ENCODE results near the gene FOXN3.

The FOXN3 gene

DNA sequence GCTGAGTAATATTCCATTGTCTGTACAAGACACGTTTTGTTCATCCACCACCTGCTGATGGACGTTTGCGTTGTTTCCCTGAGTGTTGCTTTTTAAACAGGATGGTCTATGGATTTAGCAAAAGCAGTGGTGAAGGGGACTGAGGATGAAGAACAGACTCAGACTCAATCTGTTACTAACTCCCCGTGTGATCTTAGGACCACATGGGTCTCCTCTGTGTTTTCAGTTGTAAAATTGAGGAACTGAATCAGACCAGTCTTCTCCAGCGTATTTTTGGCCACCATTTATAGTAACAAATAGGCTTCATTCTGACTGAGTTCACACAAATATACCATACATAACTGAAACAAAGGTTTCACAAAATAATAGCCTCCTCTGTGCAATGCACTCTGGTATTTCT lies 85.6 kb downstream of the FOXN3 start:
- DNase-seq (ENCODE audit: low spot score): no peak

DNA sequence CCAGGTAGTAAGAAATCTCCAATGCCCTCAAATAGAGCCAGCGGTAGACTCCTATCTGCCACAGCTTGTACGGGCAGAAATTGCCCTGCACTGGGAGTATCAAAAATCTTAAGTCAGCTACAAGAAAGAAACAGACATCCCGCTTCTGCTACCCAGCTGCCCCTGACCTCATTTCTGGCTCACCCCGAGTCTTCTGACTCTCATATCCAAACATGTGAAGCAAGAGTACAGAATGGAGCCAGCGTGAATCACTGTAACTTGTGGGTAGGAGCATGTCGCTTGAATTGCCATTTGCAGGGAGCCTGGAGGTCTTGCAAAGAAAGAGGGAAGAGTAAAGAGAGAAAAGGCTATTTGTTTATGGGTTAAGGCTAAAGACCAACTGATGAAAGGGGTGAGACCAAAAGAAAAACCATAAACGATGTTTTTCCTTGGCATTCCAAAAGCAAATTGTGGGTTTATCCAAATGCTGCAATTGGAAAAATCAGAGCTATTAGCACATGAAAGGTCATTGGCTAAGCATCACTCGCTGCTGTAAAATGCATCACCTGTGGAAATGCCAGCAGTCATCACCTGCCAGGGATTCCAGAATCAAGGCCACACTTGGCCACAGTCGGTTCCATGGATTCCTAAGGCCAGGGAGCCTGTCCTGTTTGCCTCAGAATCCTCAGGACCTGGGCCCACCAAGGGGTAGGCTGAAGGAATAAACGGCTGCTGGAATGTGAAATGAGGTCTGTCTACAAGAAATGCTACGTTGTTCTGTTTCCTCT lies 86.6 kb downstream of the FOXN3 start:
- no peak for DNase-seq (ENCODE audit: low spot score)

DNA sequence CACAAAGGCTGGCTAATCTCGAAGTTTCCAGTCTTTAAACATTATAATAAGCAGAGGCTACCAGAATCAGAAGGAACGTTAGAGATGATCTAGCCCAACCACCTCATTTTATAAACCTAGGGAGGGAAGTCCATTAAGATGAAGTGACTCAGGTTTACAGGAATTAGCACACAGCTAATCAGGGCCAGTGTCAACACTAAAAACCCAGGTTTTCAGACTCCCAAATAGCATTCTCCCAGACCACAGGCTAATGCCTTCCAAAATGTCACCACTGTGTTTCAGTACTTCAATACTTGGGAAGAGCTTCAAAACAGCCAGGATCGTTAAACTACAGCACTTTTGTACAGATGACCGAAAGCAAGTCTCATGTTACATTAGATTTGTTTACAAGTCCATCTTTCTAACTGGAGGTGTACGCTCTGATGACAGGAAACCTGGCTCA lies 89.2 kb downstream of the FOXN3 start:
- no peak for DNase-seq (ENCODE audit: low spot score)

DNA sequence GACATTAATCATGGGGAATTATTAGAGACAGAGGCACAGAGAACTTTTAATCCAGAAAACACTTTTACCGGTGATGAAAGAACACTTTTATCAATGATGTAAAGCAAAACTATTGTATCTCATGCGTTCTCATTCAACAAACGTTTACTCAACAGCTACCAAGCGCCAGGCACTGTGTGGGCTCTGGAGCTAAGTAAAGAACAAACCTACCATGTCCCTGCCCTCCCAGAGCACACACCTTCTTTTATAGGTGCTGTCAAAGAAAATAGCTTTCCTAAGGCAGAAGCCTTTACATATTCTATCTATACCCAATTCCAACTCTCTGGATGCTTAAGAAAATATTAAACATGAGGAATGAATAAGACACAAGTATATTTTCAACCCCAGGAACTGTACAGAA lies 91.1 kb downstream of the FOXN3 start:
- DNase-seq (ENCODE audit: low spot score): no peak

DNA sequence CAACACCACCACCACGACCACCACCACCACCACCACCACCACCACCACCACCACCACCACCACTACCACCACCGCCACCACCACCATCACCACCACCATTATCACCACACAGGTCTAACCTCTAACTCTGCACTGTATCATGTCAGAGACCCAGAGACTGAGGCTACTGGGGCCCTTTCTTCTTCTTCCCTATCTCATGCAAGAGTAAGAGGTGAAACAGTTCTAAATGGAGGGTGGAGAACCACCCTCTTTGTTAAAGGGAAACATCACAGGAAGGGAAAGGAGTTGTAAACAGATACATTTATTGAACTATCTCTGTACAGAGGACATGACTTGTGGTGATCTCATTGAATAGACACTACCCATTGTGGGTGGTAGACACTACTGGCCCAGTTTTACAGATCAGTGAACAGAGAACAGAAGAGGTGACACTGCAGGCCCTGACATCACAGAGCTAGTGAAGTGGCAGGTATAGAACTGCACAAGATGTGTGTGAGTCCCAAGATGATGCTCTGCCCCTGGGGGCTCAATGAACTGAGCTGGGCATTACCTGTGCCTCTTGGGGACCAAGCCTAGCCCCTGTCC lies 91.6 kb downstream of the FOXN3 start:
- DNase-seq (ENCODE audit: low spot score): no peak

DNA sequence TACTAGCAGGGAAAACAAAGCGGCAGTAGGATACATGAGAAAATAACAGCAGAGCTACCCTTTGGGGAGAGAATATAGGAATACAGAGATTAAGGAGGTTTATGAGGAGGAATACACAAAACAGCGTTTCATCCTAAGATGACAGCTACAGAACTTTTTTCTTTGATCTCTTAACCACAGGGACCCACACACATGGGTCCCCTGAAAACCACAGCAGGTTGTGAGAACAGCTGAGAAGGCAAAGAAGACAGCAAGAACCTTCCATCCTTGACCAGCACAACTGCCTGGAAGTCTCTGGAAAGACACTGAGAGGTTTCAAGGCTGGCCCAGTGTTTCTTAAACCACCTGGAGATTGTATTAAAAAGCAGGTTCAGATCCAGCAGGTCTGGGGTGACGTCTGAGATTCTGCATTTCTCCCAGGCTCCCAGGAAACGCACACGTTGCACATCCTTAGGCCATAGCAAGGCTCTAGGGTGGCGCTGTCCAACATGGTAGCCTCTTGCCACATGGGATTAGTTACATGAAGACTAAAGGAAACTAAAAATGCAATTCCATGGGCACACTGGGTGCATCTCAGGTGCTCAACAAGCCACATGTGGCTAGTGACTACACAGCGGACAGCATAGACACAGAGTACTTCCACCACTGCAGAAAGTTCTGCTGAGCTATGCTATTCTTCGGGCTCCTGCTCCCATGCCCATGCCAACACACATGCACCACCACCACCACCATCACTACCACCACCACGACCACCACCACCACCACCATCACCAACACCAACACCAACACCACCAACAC lies 92.3 kb downstream of the FOXN3 start:
- no peak for DNase-seq (ENCODE audit: low spot score)

DNA sequence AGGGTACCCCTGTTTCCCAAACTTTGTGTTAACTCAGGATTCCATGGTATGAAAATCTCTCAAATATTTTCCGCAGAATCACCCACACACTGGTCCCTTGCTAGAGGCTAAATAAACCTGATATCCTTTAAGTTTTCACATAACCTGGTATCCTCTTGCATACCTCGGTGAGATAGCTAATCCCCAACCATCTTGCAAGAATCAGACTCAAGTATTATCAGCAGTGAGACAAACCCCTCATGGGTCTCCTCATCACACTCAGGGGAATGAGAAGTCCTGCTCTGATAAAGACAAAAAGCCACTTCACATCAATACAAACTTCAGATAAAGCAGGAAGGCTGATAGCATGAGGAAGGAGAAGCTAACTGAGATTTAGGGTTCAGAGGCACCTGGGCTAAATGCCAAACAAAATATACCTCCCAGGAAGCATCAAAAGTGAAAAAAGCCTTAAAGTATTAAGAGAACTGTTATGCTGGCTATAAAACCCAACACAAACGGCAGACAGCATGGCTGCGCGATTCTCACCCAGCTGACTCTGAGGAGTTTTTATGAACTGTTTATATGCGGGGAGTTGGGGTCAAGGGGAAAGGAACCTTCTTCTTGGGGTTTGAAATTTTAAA lies 96.5 kb downstream of the FOXN3 start:
- DNase-seq (ENCODE audit: low spot score): no peak

DNA sequence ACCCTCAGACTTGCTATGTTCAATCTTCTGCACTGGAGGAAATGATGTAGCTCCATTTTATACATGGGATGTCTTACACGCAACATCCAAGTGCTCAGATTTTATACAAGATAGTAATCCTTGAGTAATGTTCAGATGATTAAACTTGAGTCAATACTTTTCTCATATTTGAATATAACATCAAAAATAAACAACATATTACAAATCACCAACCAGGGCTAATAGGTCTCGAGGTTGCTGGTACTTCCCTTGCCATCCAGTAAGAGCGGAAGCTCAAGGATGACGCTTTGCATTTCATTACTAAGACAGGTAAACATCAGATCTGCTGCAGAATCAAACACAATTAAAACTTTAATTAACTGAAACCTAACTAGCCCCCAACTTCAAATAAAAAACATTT lies 97.3 kb downstream of the FOXN3 start:
- DNase-seq (ENCODE audit: low spot score): no peak

DNA sequence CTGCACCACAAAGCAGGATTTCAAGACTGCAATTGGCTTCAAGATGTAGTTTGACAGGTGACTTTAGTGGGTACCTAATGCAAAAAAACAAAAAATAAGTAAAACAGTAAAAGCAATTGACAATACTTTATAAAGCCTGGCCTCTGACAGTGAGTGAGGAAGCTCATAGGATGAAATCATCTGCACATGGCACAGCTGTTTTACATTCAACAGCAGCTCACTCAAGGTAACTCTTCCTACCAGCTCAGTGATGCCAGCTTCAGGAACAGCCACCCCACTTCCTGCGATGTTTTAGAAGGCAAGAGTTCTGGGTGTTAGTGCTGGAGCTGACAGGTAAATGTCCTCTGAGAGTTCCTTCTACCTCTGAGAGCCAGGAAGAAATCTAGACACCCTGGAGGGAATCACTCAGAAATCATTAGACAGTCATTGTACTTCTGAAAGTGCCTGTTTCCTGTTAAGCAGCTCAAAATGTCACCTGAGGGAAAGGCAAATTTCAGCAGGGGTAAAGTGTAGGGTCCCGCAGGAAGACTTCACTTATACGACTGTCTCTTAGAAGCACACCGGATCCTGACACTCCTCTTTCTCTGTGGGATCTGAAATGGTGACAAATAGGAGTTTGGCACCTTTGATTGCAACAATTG lies 99.9 kb downstream of the FOXN3 start:
- DNase-seq (ENCODE audit: low spot score): no peak

DNA sequence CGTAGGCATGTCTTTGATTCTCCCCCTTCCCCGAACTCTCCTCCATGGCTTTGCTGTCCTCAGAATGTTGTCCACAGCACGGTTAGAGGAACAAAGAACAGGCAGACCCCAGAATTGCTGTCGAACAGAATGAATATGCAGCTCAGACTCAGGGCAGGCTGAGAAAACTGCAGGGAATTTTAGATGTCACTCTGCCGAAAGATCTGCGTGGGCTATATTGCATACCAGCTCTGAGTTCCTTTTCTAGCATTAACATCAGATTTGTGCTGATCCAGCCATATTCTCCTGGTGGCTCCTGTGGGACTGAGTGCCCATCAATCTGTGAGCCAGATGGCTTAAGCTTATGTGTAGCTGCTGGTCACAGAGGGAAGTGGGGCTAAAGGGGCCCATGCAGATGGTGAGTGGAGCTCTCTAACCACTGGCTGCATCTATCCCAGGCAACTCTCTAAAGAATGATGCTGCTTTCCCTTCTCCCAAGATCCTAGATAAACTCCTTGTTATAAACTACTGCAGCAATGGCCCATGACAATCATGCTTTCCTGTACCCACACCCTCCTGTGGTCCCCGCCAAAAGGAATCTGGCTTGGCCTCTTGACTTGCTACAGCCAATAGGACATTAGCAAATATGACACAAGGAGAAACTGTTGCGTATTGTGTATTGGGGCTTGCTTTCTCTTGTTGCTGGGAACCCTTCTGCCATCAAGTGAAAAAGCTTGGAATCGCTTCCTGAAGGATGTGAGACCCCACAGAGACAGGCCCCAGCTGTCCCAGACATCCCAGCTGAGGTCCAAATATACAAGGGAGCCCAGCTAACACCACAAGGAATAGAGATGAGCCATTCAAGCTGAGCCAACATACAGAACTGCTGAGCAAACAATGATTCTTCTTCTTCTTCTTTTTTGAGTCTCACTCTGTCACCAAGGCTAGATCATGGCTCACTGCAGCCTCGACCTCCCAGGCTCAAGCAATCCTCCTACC lies 101.3 kb downstream of the FOXN3 start:
- DNase-seq (ENCODE audit: low spot score): peak; percentile 59

DNA sequence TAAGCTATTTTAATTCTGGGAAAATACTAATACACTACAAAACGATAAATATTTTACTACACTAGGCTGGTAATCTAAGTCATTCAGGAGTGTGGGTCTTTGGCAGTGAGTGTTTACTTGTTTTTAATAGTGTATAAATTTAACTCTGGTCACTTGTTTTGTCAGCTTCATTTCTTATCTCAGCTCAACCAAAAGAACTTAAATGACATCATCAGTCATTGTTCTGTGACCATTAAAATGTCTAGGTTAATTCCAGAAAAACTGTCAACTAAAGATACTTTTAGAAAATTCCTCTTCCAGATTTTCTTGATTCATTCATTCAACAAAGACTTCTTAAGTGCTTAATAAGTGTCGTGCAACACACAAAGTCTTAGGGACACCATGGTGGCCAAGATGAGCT lies 102.8 kb downstream of the FOXN3 start:
- no peak for DNase-seq (ENCODE audit: low spot score)

DNA sequence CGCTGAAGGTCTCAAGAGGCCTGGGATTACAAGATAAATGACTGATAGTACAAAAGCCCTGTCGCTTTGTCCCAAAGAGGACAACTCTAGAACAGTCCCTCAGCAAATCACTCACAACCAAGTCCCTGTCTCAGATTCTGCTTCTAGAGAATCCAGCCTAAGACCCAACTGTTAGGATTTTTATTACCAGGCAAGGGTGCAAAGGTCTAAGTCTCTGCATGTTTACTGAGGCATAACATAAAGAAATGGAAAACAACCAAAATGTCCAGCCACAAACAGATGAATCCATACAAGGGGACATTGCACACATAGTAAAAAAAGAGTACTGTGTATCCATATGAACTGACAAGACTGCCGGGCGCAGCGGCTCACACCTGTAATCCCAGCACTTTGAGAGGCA lies 104.1 kb downstream of the FOXN3 start:
- no peak for DNase-seq (ENCODE audit: low spot score)

DNA sequence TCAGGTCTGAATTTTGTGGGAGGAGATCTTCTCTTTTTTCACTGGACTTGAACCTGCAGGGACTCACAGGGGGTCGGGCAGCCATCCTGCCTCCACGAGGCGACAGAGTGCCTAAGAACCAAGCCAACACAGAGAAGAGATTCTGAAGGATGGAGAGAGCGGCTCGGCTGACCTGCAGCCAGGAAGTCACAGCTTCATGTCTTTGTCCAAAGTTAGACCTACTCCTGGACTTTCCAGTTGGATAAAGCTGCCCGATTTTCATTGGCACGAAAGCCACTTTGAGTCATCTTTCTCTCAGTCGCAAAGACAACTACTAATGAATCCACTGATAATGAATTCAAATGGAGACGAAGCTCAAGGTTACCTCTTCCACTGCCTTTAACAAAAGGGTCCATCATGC lies 106.8 kb downstream of the FOXN3 start:
- DNase-seq (ENCODE audit: low spot score): no peak

DNA sequence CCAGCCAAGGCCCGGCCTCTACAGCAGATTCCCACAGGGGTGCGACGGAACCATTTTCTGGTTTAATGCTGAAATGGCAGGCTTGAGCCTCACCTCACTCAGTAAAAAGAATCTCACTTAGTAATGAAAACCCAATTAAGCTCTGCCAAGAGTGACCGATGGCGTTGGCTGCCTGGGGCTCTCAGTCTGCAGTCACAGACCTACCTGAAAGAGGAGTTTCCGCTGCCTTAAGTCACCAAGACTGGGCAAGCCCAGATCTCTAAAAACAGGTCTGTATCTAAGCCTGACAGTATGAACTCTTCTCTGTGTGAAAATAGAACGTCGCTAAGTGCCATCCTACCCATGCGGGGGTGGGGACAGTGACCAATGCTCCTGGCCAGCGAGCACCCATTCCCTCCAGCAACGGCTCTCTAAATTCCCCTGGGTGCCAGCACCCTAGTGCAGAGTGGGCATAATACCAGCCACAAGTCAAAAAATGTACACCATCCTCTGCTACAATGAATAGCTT lies 107.3 kb downstream of the FOXN3 start:
- peak; percentile 76 for DNase-seq (ENCODE audit: low spot score)

DNA sequence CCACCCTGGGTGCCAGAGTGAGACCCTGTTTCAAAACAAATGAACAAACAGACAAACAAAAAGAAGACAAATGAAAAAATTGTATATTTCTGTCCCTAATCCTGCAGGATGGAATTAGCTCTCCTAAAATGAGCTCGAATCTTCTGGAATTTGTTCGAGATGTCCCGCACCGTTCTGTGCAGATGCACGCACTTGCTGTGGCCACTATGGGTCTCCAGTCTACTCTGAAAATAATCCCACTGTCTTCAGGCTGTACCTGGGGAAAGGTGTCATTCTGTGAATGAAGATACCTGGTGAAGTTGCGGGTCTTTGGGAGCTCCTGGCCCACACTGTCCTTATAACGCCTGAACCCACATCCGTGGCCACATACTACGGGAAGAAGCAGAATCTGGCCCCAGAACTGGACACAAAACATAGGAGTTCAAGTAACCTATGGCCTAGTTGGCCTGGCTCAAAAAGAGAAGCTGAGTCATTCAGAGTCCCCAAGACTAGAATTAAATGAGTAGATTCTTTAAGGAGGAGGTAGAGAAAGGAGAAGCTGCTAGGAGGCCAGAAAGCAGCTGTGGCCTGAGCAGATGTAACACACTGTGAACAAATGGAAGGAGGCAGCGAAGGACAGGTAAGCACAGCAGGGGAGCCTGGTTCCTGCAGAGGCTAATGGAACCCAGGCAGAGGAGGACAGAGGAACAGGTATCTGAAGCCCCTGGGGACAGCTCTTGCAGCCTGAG lies 108.6 kb downstream of the FOXN3 start:
- no peak for DNase-seq (ENCODE audit: low spot score)

DNA sequence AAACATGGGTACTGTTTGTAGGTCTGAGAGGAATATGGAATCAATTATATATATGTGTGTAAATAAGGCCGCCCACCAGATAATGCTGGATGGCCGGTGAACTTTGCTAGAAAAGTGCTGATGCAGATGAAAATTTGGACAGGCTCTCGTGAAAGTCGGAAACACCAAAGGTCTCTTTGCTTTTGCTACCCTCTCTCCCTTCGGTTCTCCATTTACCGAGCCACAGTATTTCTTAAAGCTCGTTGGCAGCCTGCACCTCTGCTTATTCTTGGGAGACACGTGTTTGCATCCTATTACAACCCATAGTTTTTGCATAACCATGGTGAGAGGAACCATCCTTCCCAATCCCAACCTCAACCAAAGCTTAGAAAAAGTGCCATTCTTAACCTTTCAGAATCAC lies 109.6 kb downstream of the FOXN3 start:
- no peak for DNase-seq (ENCODE audit: low spot score)

DNA sequence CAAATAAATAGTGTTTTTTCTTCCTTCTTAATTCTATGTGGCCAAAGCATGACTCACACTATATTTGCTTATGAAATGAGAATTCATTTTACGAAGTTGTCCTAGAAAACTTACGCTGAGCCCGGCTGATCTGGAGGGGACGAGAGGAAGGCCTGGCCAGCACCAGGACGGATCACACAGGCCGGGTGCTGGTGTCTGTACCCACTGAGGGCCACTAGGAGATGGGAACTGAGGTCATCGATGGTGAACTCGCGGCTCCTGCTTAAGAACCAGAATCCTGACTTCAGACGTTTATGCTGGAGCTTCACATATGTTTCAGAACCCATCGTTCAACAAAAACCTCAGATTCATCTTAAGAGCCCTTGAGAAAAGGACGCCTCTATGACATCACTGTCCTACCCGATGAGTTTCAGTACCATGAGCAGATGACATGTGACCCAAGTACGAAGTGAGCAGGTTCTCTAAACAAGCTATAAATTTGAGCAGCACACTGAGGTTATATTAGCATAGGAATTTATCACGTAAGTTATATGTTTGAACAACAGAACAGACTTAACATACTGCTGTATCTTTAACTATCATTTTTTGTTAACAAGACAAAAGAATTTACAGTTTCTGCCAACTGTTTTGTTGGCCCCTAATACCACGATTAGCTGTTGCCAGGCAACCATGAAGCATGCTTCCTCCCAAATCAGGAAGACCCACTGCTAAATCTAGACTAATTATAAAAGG lies 111.9 kb downstream of the FOXN3 start:
- DNase-seq (ENCODE audit: low spot score): peak; percentile 63

DNA sequence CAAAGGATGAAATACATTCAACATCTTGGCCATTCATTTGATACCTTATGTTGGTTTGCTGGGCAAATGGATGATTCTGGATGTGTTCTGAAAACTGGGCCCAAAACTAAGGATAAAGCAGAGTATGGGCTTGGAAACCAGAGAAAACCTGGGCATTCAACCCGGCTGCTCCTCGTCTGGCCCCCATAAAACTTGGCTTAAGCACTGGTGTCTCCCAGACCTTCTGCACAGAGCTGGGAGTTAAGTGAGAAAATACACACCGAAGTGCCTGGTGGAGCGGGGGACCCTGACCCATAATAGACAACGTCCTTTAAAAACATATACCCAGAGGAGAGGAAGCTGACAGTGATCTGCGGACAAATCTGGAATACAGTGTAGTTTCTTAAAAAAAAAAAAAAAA lies 112.5 kb downstream of the FOXN3 start:
- no peak for DNase-seq (ENCODE audit: low spot score)
